Measurements from ENCODE around the gene DUSP10. TPM values are rescaled to one million over a fixed set of nuclear protein-coding genes. Genes with fewer than 3 reads are reported as not detected.
A peak's percentile ranks its signal among the peaks of the same experiment; 100 is the strongest.

The DUSP10 gene
- total RNA-seq, 2 experiments from 2014 or later = 10.8 to 12.9 TPM

DNA sequence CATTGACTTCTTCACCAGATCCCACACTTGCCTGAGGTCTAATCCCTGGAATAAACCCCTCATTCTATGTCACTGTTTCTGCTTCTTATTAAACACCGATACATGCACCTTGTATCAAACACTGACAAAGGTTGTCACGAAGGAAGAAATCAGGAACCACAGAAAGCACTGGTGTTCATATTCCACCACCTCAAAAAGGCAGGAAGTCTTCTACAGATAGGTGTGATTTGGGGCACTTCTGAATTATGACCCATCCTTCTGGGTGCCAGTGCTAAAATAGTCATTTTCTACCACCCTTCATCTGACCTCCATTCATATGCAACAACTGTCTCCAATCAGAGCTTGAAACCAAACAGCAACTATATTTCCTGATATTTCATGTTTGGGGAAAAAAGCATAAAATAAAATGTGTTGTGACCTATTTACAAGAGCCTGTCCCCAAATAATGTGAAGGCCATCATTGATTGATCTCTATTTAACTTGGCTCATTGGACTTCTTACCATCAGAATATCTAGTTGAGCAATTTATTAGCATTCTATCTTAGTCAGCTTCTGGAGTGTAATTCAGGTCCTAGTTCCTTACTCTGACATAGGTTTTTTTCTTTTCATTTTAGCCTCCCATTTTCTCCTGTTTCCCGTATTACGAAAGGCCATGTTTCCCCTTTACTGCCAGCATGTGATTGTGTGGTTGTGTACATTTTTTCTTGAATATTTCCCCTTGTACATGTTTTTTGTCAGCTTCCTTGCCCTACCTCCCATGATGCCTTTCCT lies 43.1 kb downstream of the DUSP10 start:
- no peaks in the 10 kb centered on the region for H3K27me3 Mint-ChIP-seq
- ATAC-seq = peak; percentile 30
- ChIA-PET POLR2A (interaction anchor here (0.6 to 1.1 kb wide), 2 partner anchors 55 to 154 kb away, joined by 3 read pairs; no protein-coding TSS in a partner anchor), CTCF (interaction anchor here (2.2 kb wide), 1 partner anchor 9 kb away, joined by 7 read pairs; no protein-coding TSS in a partner anchor)
- H3K4me1 Mint-ChIP-seq (ENCODE audit: low read depth) = peaks cover 10% of the 10 kb centered on the region
- intact Hi-C loops (cut with micrococcal nuclease) = no loop called here
- TF ChIP-seq CTCF (IDR thresholded peaks at IDR 0.05) = no peak
- H3K27ac Mint-ChIP-seq = no peak overlapping the region
- H3K9me3 Mint-ChIP-seq = peaks cover 1% of the 10 kb centered on the region
- peaks cover 14% of the 10 kb centered on the region for H3K36me3 Mint-ChIP-seq (ENCODE audit: low read depth)
- DNase-seq = no peak
- H3K4me3 Mint-ChIP-seq = no peak overlapping the region

- peaks cover 10% of the 10 kb centered on the region for H3K4me1 Mint-ChIP-seq (ENCODE audit: low read depth)
- peaks cover 6% of the 10 kb centered on the region for H3K9me3 Mint-ChIP-seq
- intact Hi-C loops (cut with micrococcal nuclease) = no loop called here
- no peak for TF ChIP-seq CTCF (IDR thresholded peaks at IDR 0.05)
- H3K27ac Mint-ChIP-seq = no peak overlapping the region
- ChIA-PET POLR2A (interaction anchor here (0.7 to 1.1 kb wide), 2 partner anchors 155 to 665 kb away, joined by 3 read pairs; no protein-coding TSS in a partner anchor), CTCF (interaction anchor here (2.2 kb wide), 1 partner anchor 10 kb away, joined by 7 read pairs; no protein-coding TSS in a partner anchor)
- H3K27me3 Mint-ChIP-seq = no peaks in the 10 kb centered on the region
- peaks cover 13% of the 10 kb centered on the region for H3K36me3 Mint-ChIP-seq (ENCODE audit: low read depth)
- H3K4me3 Mint-ChIP-seq = no peak overlapping the region
- ATAC-seq = no peak
- DNase-seq = no peak
Observed at GRCh38 chr1:221697923-221698425, 43.9 kb downstream of the DUSP10 start.

DNA sequence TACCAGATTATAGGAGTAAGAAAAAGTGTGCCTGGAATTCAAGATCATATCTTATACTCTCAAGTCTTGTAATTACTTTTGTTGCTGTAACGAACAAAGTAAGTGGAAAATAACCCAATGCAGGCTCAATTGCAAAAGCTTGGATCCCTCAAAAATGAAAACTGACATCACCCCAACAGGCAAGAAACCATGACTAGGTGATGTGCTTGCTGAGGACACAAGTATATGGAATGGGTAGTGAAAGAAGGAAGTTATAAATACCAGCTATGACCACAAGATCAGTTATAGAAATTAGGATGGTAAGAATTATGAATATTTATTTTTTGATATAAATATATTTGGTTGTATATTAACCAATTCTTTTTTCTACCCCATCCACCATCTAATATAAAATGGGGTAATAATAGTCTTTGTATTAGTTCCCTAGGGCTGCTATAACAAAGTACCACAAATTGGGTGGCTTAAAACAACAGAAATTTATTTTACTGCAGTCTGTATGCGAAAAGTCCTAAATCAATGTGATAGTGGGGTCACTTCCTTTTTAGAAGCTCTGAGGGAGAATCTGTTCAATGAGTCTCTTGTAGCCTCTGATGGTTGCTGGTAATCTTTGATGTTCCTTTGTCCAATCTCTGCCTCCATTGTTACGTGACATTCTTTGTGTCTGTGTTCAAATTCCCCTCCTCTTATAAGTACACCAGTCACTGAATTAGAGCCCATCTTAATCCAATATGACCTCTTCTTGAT lies 45.0 kb downstream of the DUSP10 start:
- ChIA-PET CTCF (no interaction called here), POLR2A (interaction anchor here (0.6 kb wide), 1 partner anchor 53 kb away, joined by 4 read pairs; no protein-coding TSS in a partner anchor)
- no peak for DNase-seq
- Mint-ChIP-seq H3K27me3 (no peaks in the 10 kb centered on the region), H3K4me3 (no peak overlapping the region), H3K27ac (no peak overlapping the region), H3K4me1 (ENCODE audit: low read depth) (peaks cover 10% of the 10 kb centered on the region), H3K36me3 (ENCODE audit: low read depth) (peaks cover 6% of the 10 kb centered on the region), H3K9me3 (peaks cover 6% of the 10 kb centered on the region)
- TF ChIP-seq CTCF (IDR thresholded peaks at IDR 0.05) = no peak
- intact Hi-C loops (cut with micrococcal nuclease) = no loop called here
- no peak for ATAC-seq

DNA sequence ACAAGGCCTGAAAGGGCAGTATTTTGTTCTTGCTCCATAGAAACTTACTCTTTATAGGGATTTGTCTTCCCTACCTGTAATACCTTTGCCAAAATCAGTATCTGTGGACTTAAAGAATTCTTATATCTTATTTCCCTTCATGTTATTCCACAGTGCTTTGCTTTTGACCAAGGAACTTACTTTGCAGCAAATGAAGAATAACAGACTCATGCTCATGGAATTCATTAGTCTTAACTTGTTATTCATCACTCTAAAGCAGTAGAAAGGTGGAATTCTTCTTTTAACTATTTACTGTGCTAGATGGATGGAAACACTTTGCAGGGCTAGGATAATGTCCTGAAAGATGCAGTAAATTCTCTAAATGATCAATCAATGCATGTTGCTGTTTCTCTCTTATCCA lies 45.9 kb downstream of the DUSP10 start:
- ChIA-PET POLR2A (no interaction called here), CTCF (no interaction called here)
- DNase-seq = no peak
- Mint-ChIP-seq H3K9me3 (peaks cover 6% of the 10 kb centered on the region), H3K4me1 (ENCODE audit: low read depth) (peaks cover 14% of the 10 kb centered on the region), H3K4me3 (no peak overlapping the region), H3K36me3 (ENCODE audit: low read depth) (peaks cover 2% of the 10 kb centered on the region), H3K27me3 (no peaks in the 10 kb centered on the region), H3K27ac (no peak overlapping the region)
- intact Hi-C loops (cut with micrococcal nuclease) = no loop called here
- no peak for TF ChIP-seq CTCF (IDR thresholded peaks at IDR 0.05)
- ATAC-seq = no peak
